ENCODE data around the gene ZDHHC1. TPM values are rescaled to one million over a fixed set of nuclear protein-coding genes. Genes with fewer than 3 reads are reported as not detected.

ZDHHC1 gene
- polyA plus RNA-seq, 1 of the 3 experiments (the other 2 are of a cell fraction): 15.8 TPM

DNA sequence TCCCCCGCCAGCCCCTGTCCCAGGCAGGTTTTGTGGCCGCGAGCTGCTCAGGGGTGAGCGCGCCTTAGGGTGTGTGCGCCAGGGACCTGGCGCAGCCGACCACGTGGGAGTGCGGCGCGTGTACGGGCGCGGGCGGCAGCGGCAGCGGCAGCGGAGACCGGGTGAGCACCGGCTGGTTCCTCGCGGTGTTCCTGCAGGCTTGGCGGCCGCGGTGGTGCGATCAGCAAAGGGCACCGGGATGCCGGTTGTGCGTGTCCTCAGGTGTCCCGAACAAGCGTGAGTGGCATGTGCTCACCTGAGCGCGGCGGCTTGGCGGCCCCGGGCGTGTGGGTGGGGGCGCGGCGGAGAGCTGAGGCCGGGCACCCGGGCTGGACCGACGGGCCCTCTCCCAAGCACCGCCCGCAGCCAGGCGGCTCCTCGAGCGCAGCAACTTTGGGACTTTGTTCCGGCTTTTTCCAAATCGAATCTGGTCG is 14.3 kb upstream of the ZDHHC1 start (continued):
- TF ChIP-seq, protein P1, sequence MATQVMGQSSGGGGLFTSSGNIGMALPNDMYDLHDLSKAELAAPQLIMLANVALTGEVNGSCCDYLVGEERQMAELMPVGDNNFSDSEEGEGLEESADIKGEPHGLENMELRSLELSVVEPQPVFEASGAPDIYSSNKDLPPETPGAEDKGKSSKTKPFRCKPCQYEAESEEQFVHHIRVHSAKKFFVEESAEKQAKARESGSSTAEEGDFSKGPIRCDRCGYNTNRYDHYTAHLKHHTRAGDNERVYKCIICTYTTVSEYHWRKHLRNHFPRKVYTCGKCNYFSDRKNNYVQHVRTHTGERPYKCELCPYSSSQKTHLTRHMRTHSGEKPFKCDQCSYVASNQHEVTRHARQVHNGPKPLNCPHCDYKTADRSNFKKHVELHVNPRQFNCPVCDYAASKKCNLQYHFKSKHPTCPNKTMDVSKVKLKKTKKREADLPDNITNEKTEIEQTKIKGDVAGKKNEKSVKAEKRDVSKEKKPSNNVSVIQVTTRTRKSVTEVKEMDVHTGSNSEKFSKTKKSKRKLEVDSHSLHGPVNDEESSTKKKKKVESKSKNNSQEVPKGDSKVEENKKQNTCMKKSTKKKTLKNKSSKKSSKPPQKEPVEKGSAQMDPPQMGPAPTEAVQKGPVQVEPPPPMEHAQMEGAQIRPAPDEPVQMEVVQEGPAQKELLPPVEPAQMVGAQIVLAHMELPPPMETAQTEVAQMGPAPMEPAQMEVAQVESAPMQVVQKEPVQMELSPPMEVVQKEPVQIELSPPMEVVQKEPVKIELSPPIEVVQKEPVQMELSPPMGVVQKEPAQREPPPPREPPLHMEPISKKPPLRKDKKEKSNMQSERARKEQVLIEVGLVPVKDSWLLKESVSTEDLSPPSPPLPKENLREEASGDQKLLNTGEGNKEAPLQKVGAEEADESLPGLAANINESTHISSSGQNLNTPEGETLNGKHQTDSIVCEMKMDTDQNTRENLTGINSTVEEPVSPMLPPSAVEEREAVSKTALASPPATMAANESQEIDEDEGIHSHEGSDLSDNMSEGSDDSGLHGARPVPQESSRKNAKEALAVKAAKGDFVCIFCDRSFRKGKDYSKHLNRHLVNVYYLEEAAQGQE (IDR thresholded peaks at IDR 0.05; ENCODE audit: low read depth, low read length): no peak
- no peak for TF ChIP-seq MEF2A (IDR thresholded peaks at IDR 0.05; ENCODE audit: borderline replicate concordance, low read depth)
- no peak for TF ChIP-seq RFX5 (IDR thresholded peaks at IDR 0.05; ENCODE audit: low read length)

DNA sequence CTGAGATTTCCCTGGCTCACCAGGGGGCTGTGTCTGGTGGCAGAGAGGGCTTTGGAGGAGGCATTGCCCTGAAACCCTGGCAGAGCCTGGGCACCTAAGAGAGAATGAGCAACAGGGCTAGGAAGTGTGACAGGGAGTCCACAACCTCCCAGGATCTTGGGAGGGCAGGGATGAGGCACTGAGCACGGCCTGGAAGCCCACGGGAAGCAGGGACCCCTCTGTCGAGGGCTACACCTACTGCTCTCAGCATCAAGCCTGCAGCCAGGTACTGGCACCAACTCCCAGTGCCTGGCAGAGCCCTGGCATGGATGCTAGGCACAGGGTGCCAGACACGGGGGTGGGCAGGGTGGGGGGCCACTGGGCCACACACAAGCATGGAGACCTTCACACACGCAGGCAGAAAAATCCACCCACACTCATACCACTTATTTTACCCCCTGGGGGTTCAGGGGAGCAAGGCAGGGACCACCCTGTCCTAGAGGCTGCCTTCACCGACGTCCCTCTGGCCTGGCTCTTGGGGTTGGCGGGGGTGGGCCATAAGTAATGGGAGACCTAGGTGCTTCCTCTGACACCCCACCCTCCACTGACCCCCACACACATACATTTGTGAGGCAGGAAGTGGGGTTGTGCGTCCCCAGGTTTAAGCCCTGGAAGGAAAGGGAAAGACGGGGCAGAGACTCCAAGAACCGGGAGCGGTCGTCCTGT is 13.7 kb upstream of the ZDHHC1 start:
- peaks cover 0 to 12% of the 10 kb centered on the region in 2 experiments; a peak in 1 of 4 replicates for H3K4me1 ChIP-seq (ENCODE audit: control insufficient read depth in 1 of 2, insufficient read depth in 2 of 2, low read depth in 1 of 2, low read length in 1 of 2)
- no peaks in the 10 kb centered on the region; the same call in 1 of the 2 replicates for H3K27me3 ChIP-seq (ENCODE audit: insufficient read depth)
- peak overlapping the region; percentile 74 for H3K4me2 ChIP-seq
- no peaks in the 10 kb centered on the region for H3K36me3 ChIP-seq (replicated peaks in 1 of 2; ENCODE audit: control insufficient read depth in 1 of 2, insufficient read depth in 2 of 2, low read length in 1 of 2)
- POLR2A ChIA-PET: no interaction called here
- no peaks in the 10 kb centered on the region for H3K9me3 ChIP-seq
- CTCF ChIA-PET: interaction anchor here (1.2 to 5.9 kb wide), 7 partner anchors 12 to 51 kb away, joined by 4 to 76 read pairs (median 9); partner anchors contain the start of genes ATP6V0D1 and ZDHHC1
- H2AFZ ChIP-seq (ENCODE audit: low read depth): no peak overlapping the region
- TF ChIP-seq, protein P2, sequence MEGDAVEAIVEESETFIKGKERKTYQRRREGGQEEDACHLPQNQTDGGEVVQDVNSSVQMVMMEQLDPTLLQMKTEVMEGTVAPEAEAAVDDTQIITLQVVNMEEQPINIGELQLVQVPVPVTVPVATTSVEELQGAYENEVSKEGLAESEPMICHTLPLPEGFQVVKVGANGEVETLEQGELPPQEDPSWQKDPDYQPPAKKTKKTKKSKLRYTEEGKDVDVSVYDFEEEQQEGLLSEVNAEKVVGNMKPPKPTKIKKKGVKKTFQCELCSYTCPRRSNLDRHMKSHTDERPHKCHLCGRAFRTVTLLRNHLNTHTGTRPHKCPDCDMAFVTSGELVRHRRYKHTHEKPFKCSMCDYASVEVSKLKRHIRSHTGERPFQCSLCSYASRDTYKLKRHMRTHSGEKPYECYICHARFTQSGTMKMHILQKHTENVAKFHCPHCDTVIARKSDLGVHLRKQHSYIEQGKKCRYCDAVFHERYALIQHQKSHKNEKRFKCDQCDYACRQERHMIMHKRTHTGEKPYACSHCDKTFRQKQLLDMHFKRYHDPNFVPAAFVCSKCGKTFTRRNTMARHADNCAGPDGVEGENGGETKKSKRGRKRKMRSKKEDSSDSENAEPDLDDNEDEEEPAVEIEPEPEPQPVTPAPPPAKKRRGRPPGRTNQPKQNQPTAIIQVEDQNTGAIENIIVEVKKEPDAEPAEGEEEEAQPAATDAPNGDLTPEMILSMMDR (IDR thresholded peaks at IDR 0.05): no peak
- TF ChIP-seq ELF1 (IDR thresholded peaks at IDR 0.05) (no peak), SMC3 (IDR thresholded peaks at IDR 0.05; ENCODE audit: low read depth, low read length) (no peak), POLR2AphosphoS5 (IDR thresholded peaks at IDR 0.05; ENCODE audit: low read depth, low read length) (no peak), FOSL2 (IDR thresholded peaks at IDR 0.05; ENCODE audit: borderline replicate concordance, low read depth) (no peak), CHD2 (IDR thresholded peaks at IDR 0.05; ENCODE audit: low read length, partially characterized antibody) (no peak), YY1 (IDR thresholded peaks at IDR 0.05; ENCODE audit: low read depth) (no peak), TAF1 (IDR thresholded peaks at IDR 0.05; ENCODE audit: borderline replicate concordance, low read depth, low read length) (no peak), FOXM1 (IDR thresholded peaks at IDR 0.05; ENCODE audit: low read depth) (no peak), MEF2A (IDR thresholded peaks at IDR 0.05; ENCODE audit: borderline replicate concordance, low read depth) (no peak)
- TF ChIP-seq, protein P3, sequence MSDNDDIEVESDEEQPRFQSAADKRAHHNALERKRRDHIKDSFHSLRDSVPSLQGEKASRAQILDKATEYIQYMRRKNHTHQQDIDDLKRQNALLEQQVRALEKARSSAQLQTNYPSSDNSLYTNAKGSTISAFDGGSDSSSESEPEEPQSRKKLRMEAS (IDR thresholded peaks at IDR 0.05; ENCODE audit: low read depth): no peak
- WGBS (ENCODE audit: low lambda C conversion rate): 59% methylated on average over 9 of the region's 13 CpGs
- DNase-seq: no peak
- no peaks in the 10 kb centered on the region for H4K20me1 ChIP-seq (ENCODE audit: insufficient read depth)
- H3K9me2 ChIP-seq: no peaks in the 10 kb centered on the region
- no peak overlapping the region for H3K9ac ChIP-seq
- H3K79me2 ChIP-seq (ENCODE audit: insufficient read depth): no peaks in the 10 kb centered on the region
- H3F3A ChIP-seq (replicated peaks; ENCODE audit: insufficient read depth): no peaks in the 10 kb centered on the region
- peak overlapping the region in 1 of 2 experiments; percentile 40; a peak in 1 of 4 replicates for H3K4me3 ChIP-seq (ENCODE audit: low read depth in 2 of 2, low read length in 1 of 2)
- no peak overlapping the region for H3K27ac ChIP-seq (ENCODE audit: low read depth in 2 of 2, low read length in 1 of 2)
